GM23248 (cell line): Measurements from ENCODE around the gene GALNT2. TPM values are rescaled to one million over a fixed set of nuclear protein-coding genes. Genes with fewer than 3 reads are reported as not detected.

ENCODE experiments used
- DNase-seq: peaks from one replicate; pipeline ENCODE4 v3.0.0-alpha.2; 2015
- H2AFZ ChIP-seq: fragments of 200-600 bp; sonication (generic); 2 replicates; pipeline ENCODE4 v1.6.1; 2016; ENCODE audit warnings: antibody characterized with exemption
- H3F3A ChIP-seq: fragments of 200-600 bp; sonication (generic); 2 replicates; pipeline ENCODE4 v1.6.1; 2016; ENCODE audit warnings: mild to moderate bottlenecking, antibody characterized with exemption, mixed run types; ENCODE audit not compliant: insufficient read depth
- H3K27ac ChIP-seq: fragments of 200-600 bp; sonication (generic); 2 replicates; pipeline ENCODE4 v1.5.1; 2016; ENCODE audit warnings: mild to moderate bottlenecking
- H3K27me3 ChIP-seq: fragments of 200-600 bp; sonication (generic); replicated peaks from 2 replicates; pipeline ENCODE4 v1.6.1; 2016; ENCODE audit warnings: mild to moderate bottlenecking; ENCODE audit not compliant: insufficient read depth
- H3K36me3 ChIP-seq: fragments of 200-600 bp; sonication (generic); 2 replicates; pipeline ENCODE4 v1.6.1; 2016; ENCODE audit warnings: low read depth, mild to moderate bottlenecking
- H3K4me1 ChIP-seq: fragments of 200-600 bp; sonication (generic); 2 replicates; pipeline ENCODE4 v1.6.1; 2016; ENCODE audit warnings: mild to moderate bottlenecking; ENCODE audit not compliant: insufficient read depth
- H3K4me2 ChIP-seq: fragments of 200-600 bp; sonication (generic); one replicate; pipeline ENCODE4 v1.6.1; 2016; ENCODE audit warnings: mild to moderate bottlenecking; ENCODE audit not compliant: unreplicated experiment
- H3K4me3 ChIP-seq: fragments of 200-600 bp; sonication (generic); 2 replicates; pipeline ENCODE4 v1.5.1; 2016; ENCODE audit warnings: mild to moderate bottlenecking
- H3K79me2 ChIP-seq: fragments of 200-600 bp; sonication (generic); 2 replicates; pipeline ENCODE4 v1.6.1; 2016; ENCODE audit warnings: mild to moderate bottlenecking; ENCODE audit not compliant: insufficient read depth
- H3K9ac ChIP-seq: fragments of 200-600 bp; sonication (generic); 2 replicates; pipeline ENCODE4 v1.6.1; 2016; ENCODE audit warnings: mild to moderate bottlenecking
- H3K9me2 ChIP-seq: fragments of 200-600 bp; sonication (generic); 2 replicates; pipeline ENCODE4 v1.6.1; 2016; ENCODE audit warnings: mixed run types, mild to moderate bottlenecking, moderate library complexity; ENCODE audit not compliant: insufficient read depth
- H3K9me3 ChIP-seq: fragments of 200-600 bp; sonication (generic); one replicate; pipeline ENCODE4 v1.6.1; 2017; ENCODE audit warnings: low read depth
- H4K20me1 ChIP-seq: fragments of 200-600 bp; sonication (generic); 2 replicates; pipeline ENCODE4 v1.6.0; 2016; ENCODE audit not compliant: insufficient read depth
- EZH2 ChIP-seq: fragments of 200-600 bp; sonication (generic); IDR thresholded peaks from 2 replicates; pipeline ENCODE4 v1.6.1; 2018; ENCODE audit warnings: antibody characterized with exemption, mild to moderate bottlenecking; ENCODE audit not compliant: insufficient read depth, poor library complexity, severe bottlenecking
- EZH2phosphoT487 ChIP-seq: fragments of 200-600 bp; sonication (generic); IDR thresholded peaks from 2 replicates; pipeline ENCODE4 v1.6.1; 2018; ENCODE audit warnings: antibody characterized with exemption, moderate library complexity, mild to moderate bottlenecking, low read depth; ENCODE audit not compliant: insufficient read depth
- WGBS, 2 experiments: methylation state at CpG; one replicate each; pipeline ENCODE4 v1.1.6; 2015 to 2017; ENCODE audit warnings: low lambda C conversion rate in 2 of 2, low coverage in 1 of 2; ENCODE audit errors: missing lambda C conversion rate in 2 of 2; 5-methylcytosine and 5-hydroxymethylcytosine counted together
- in situ Hi-C: fragments of 300-500 bp; cut with MboI; formaldehyde crosslinking; loops from 2 replicates; pipeline ENCODE4 v1.15.0; 2020
- polyA plus RNA-seq: library from polyadenylated mRNA; unstranded; fragments of >200 nt; fragmentation: Nextera tagmentation; extraction: Ambion mirVana; gene quantifications from 2 replicates; pipeline ENCODE4 v1.2.1, GENCODE V29; 2016
- total RNA-seq: library from RNA; depleted of rRNA; stranded (reverse); fragments of >200 nt; shearing (Covaris generic); gene quantifications from 2 replicates; pipeline ENCODE4 v1.2.3, GENCODE V29; 2014

GALNT2 gene
- total and polyA plus RNA-seq, 2 experiments from 2014 or later = 111 to 124 TPM

DNA sequence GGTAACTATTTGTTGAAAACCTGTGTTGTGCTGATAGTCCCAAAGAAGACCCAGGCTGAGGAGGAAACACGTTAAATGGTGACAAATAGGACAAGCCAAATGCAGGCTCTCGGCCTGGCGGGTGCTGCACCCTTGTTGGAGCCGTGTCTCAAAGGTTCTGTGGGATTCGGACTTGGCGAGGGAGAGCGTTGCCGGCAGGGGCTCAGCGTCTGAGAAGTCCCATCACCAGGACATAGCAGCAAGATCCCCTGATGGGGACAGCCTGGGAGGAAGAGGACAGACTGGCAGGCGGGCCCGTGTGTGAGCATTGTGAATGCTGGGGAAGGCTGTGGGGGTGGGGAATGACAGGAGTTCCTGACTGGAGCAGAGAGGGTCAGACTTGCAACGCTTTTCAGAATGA lies 216.6 kb downstream of the GALNT2 start:
- Histone ChIP-seq H3K4me3 (no peak overlapping the region), H3K4me2 (no peak overlapping the region), H3K27me3 (no peaks in the 10 kb centered on the region), H3K9ac (no peak overlapping the region), H3K9me3 (no peaks in the 10 kb centered on the region), H4K20me1 (no peaks in the 10 kb centered on the region), H3K4me1 (no peaks in the 10 kb centered on the region), H3F3A (0 out of 2 replicates have a peak, but pooled peaks cover 6% of the 10 kb centered on the region), H3K36me3 (peaks cover 3% of the 10 kb centered on the region; the same call in 1 of the 2 replicates), H3K9me2 (no peaks in the 10 kb centered on the region), H3K27ac (no peak overlapping the region), H2AFZ (no peak overlapping the region), H3K79me2 (no peaks in the 10 kb centered on the region)
- in situ Hi-C loops = no loop called here
- TF ChIP-seq EZH2phosphoT487 = no peak
- no peak for TF ChIP-seq EZH2
- DNase-seq = no peak
- 90 to 93% methylated on average over 12 of the region's 12 CpGs for WGBS, 2 experiments

DNA sequence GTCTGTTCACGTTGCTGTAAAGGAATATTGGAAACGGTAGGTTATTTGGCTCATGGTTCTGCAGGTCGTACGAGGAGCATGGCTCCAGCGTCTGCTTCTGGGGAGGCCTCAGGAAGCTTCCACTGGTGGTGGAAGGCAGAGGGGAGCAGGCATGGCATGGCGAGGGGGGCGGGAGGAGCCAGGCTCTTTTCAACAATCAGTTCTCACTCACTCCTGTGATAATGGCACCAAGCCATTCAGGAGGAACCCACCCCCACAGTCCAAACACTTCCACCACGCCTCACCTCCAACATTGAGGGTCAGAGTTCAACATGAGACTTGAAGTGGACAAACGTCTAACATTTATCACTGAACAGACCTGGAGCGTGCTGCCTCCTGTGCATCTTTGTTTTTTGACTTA lies 217.9 kb downstream of the GALNT2 start:
- Histone ChIP-seq H3K9ac (no peak overlapping the region), H3K27ac (no peak overlapping the region), H4K20me1 (no peaks in the 10 kb centered on the region), H3K9me3 (no peaks in the 10 kb centered on the region), H3K4me2 (no peak overlapping the region), H3K79me2 (no peaks in the 10 kb centered on the region), H3F3A (0 out of 2 replicates have a peak, but pooled peaks cover 6% of the 10 kb centered on the region), H3K9me2 (no peaks in the 10 kb centered on the region), H3K27me3 (no peaks in the 10 kb centered on the region), H3K4me1 (no peaks in the 10 kb centered on the region), H3K36me3 (0 out of 2 replicates have a peak, but pooled peaks cover 3% of the 10 kb centered on the region), H3K4me3 (no peak overlapping the region), H2AFZ (no peak overlapping the region)
- TF ChIP-seq EZH2phosphoT487 (no peak), EZH2 (no peak)
- 58 to 68% methylated on average over 8 to 10 of the region's 10 CpGs for WGBS, 2 experiments
- DNase-seq = no peak
- in situ Hi-C loops = no loop called here

DNA sequence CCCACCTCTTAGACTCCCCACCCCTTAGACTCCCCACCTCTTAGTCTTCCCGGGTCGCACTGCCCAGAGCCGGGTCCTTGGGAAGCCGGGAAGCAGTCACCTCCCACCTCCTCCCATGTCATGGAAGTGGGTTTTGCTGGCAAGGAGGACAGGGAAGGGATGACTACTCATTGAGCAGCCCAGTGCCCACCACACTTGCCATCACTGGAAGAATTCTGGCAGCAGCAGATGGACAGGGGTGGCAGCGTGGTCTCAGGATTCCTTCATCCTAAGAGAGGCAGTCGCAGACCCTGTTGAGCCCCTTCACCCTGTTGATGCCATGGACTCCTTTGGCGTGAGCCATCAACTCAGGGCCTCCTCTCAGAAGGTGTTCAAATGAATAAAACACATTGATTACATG lies 218.3 kb downstream of the GALNT2 start:
- in situ Hi-C loops = no loop called here
- Histone ChIP-seq H3K9ac (no peak overlapping the region), H3K4me3 (no peak overlapping the region), H3K4me1 (no peaks in the 10 kb centered on the region), H3F3A (0 out of 2 replicates have a peak, but pooled peaks cover 6% of the 10 kb centered on the region), H3K79me2 (no peaks in the 10 kb centered on the region), H3K4me2 (no peak overlapping the region), H4K20me1 (no peaks in the 10 kb centered on the region), H3K9me3 (no peaks in the 10 kb centered on the region), H3K36me3 (0 out of 2 replicates have a peak, but pooled peaks cover 3% of the 10 kb centered on the region), H2AFZ (no peak overlapping the region), H3K27me3 (no peaks in the 10 kb centered on the region), H3K9me2 (no peaks in the 10 kb centered on the region), H3K27ac (no peak overlapping the region)
- no peak for TF ChIP-seq EZH2
- no peak for TF ChIP-seq EZH2phosphoT487
- no peak for DNase-seq
- WGBS, 2 experiments = 76% methylated on average over 7 of the region's 7 CpGs

DNA sequence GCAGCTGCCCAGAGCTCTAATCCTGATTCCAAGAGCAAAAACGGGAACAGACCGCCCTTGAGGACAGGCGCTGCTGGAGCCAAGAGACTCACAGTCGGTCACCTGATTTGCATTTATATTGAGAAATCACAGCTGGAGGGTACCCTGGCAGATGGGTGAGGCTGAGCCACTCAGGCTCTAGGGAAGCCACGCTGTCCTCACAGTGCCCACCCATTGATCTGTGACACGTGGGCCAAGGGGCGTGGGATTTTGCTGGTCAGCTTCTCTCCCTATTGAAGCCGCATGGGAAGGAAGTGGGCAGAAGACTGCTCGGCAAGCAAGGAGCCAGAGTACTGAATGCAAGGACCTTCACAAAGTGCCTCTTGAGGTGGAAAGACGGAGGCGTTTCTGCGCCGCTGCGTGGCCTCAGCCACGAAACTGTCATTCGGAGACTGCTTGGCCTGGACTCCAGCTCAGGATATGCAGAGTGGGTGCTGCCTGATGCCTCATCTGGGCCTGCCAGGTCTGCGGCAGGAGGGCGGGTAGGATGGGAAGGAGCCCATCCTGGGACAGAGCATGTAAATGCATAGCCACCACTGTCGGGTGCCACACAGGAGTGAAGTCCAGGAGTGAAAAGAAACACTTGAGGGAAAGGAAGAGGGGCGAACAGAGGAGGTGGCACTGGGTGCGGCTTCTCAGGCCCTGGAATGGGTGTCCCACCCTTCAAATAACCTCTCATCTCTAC lies 219.3 kb downstream of the GALNT2 start:
- no peak overlapping the region for H3K4me2 ChIP-seq
- TF ChIP-seq EZH2 (no peak), EZH2phosphoT487 (no peak)
- no peaks in the 10 kb centered on the region for H3K79me2 ChIP-seq
- no peak for DNase-seq
- no peaks in the 10 kb centered on the region; the same call in 1 of the 2 replicates for H3K27me3 ChIP-seq
- H3K4me1 ChIP-seq = no peaks in the 10 kb centered on the region
- no peaks in the 10 kb centered on the region for H4K20me1 ChIP-seq
- H2AFZ ChIP-seq = no peak overlapping the region
- H3K9me3 ChIP-seq = no peaks in the 10 kb centered on the region
- in situ Hi-C loops = no loop called here
- no peak overlapping the region for H3K27ac ChIP-seq
- 0 out of 2 replicates have a peak, but pooled peaks cover 6% of the 10 kb centered on the region for H3F3A ChIP-seq
- H3K9ac ChIP-seq = no peak overlapping the region
- H3K4me3 ChIP-seq = no peak overlapping the region
- 86 to 88% methylated on average over 21 of the region's 21 CpGs for WGBS, 2 experiments
- H3K9me2 ChIP-seq = no peaks in the 10 kb centered on the region
- 0 out of 2 replicates have a peak, but pooled peaks cover 3% of the 10 kb centered on the region for H3K36me3 ChIP-seq
